B cell (primary cell): ENCODE measurements around the gene AHDC1. TPM values are rescaled to one million over a fixed set of nuclear protein-coding genes. Genes with fewer than 3 reads are reported as not detected.

Experiments used
- ATAC-seq: fragments of 200-7000 bp; cut with Tn5 transposase; one replicate; pipeline ENCODE4 v1.10.0; 2021; ENCODE audit warnings: low read depth, mild to moderate bottlenecking, moderate number of reproducible peaks, moderate library complexity
- CTCF ChIA-PET: fragments of 350-600 bp; sonication (Branson Sonifier 250); formaldehyde crosslinking; loops from one replicate; lab custom pipeline; 2021; ENCODE audit warnings: antibody characterized with exemption, inconsistent platforms; lab: Charles Lee
- POLR2A ChIA-PET: fragments of 350-600 bp; sonication (Branson Sonifier 250); formaldehyde crosslinking; loops from one replicate; lab custom pipeline; 2021; ENCODE audit warnings: antibody characterized with exemption; lab: Charles Lee
- DNase-seq: peaks from one replicate; pipeline ENCODE4 v3.0.0; 2013
- H2AFZ ChIP-seq: 2 replicates; pipeline ENCODE4 v1.6.1; 2012; ENCODE audit warnings: mild to moderate bottlenecking, low read depth, low read length; ENCODE audit not compliant: insufficient read depth, poor library complexity, severe bottlenecking
- H3K27ac ChIP-seq, 2 donors: 1 replicate in 1 of 2; 2 replicates in 1 of 2; pipeline ENCODE4 v1.5.1; 2012 to 2013; ENCODE audit warnings: low read length in 2 of 2, mild to moderate bottlenecking in 2 of 2, moderate library complexity in 1 of 2
- H3K27me3 ChIP-seq, 4 experiments: fragments of 200-600 bp in 1 of 4; sonication (generic) in 1 of 4; replicated peaks in 1 of 4; 1 replicate in 2 of 4; 2 replicates in 2 of 4; pipeline versions ENCODE4 v1.6.1 to v1.7.0; 2013 to 2016; ENCODE audit warnings: low read length in 3 of 4, mild to moderate bottlenecking in 2 of 4, mixed read lengths in 1 of 4, moderate library complexity in 1 of 4; ENCODE audit not compliant: insufficient read depth in 4 of 4, control insufficient read depth in 3 of 4; ENCODE audit errors: control extremely low read depth in 1 of 4
- H3K36me3 ChIP-seq, 2 experiments: replicated peaks in 1 of 2; 1 replicate in 1 of 2; 2 replicates in 1 of 2; pipeline versions ENCODE4 v1.6.1 to v1.7.1; 2013; ENCODE audit warnings: low read length in 1 of 2; ENCODE audit not compliant: insufficient read depth in 2 of 2, control insufficient read depth in 1 of 2; ENCODE audit errors: control extremely low read depth in 1 of 2, extremely low read depth in 1 of 2
- H3K4me1 ChIP-seq, 2 donors: fragments of 200-600 bp in 1 of 2; sonication (generic) in 1 of 2; 1 replicate in 1 of 2; 2 replicates in 1 of 2; pipeline versions ENCODE4 v1.5.1 to v1.6.1; 2013 to 2017; ENCODE audit warnings: low read length in 2 of 2; ENCODE audit not compliant: control insufficient read depth in 2 of 2, insufficient read depth in 2 of 2
- H3K4me2 ChIP-seq: replicated peaks from 2 replicates; pipeline ENCODE3; 2012; ENCODE audit warnings: mild to moderate bottlenecking, low read depth, low read length; ENCODE audit not compliant: poor library complexity, severe bottlenecking
- H3K4me3 ChIP-seq, 5 experiments: fragments of 200-600 bp in 1 of 5; sonication (generic) in 1 of 5; 1 replicate in 3 of 5; 2 replicates in 2 of 5; pipeline versions ENCODE4 v1.5.1 to v1.7.0; 2011 to 2016; ENCODE audit warnings: low read length in 4 of 5, mild to moderate bottlenecking in 4 of 5, low read depth in 2 of 5, control low read depth in 1 of 5, moderate library complexity in 1 of 5; ENCODE audit not compliant: insufficient read depth in 1 of 5; ENCODE audit errors: control extremely low read depth in 1 of 5, extremely low read depth in 1 of 5
- H3K79me2 ChIP-seq: fragments of 200-600 bp; sonication (generic); one replicate; pipeline ENCODE4 v1.6.0; 2016; ENCODE audit warnings: low read length; ENCODE audit not compliant: control insufficient read depth, insufficient read depth
- H3K9ac ChIP-seq: fragments of 200-600 bp; sonication (generic); 2 replicates; pipeline ENCODE4 v1.6.1; 2017; ENCODE audit warnings: mild to moderate bottlenecking, low read length, moderate library complexity
- H3K9me3 ChIP-seq, 3 donors: one replicate each; pipeline versions ENCODE4 v1.6.1 to v1.7.1; 2013; ENCODE audit warnings: low read length in 2 of 3; ENCODE audit not compliant: control insufficient read depth in 2 of 3, insufficient read depth in 1 of 3; ENCODE audit errors: control extremely low read depth in 1 of 3
- H4K20me1 ChIP-seq: 2 replicates; pipeline ENCODE4 v1.6.0; 2012; ENCODE audit warnings: mild to moderate bottlenecking, low read length; ENCODE audit not compliant: insufficient read depth, control insufficient read depth, poor library complexity, severe bottlenecking
- H3K27ac Mint-ChIP-seq: one replicate; pipeline ENCODE4 v1.8.0; 2021; ENCODE audit warnings: mixed read lengths
- H3K27me3 Mint-ChIP-seq: one replicate; pipeline ENCODE4 v1.8.0; 2021; ENCODE audit warnings: mixed read lengths
- H3K4me1 Mint-ChIP-seq: one replicate; pipeline ENCODE4 v1.8.0; 2021; ENCODE audit warnings: mixed read lengths
- H3K4me3 Mint-ChIP-seq: one replicate; pipeline ENCODE4 v1.8.0; 2021; ENCODE audit warnings: mixed read lengths
- H3K9me3 Mint-ChIP-seq: one replicate; pipeline ENCODE4 v1.8.0; 2022; ENCODE audit warnings: mixed read lengths; ENCODE audit not compliant: insufficient read depth
- CTCF ChIP-seq: fragments of 200-600 bp; IDR thresholded peaks from one replicate; pipeline ENCODE4 v1.8.0; 2022; ENCODE audit warnings: antibody characterized with exemption, mild to moderate bottlenecking
- EZH2 ChIP-seq: IDR thresholded peaks from 2 replicates; pipeline ENCODE4 v1.6.1; 2012; ENCODE audit warnings: borderline replicate concordance, low read depth, mild to moderate bottlenecking, moderate library complexity, low read length; ENCODE audit not compliant: insufficient read depth, poor library complexity, severe bottlenecking
- WGBS: methylation state at CpG from one replicate; pipeline ENCODE4 v1.1.5; 2013; ENCODE audit warnings: missing lambda C conversion rate; ENCODE audit not compliant: insufficient coverage; 5-methylcytosine and 5-hydroxymethylcytosine counted together
- intact Hi-C: fragments of 100-400 bp; cut with micrococcal nuclease; formaldehyde crosslinking; loops from one replicate; pipeline ENCODE4 v1.10.0; 2022
- polyA plus RNA-seq: library from polyadenylated mRNA; depleted of rRNA; stranded (reverse); fragments of >200 nt; gene quantifications from 2 replicates; pipeline ENCODE4 v1.2.3, GENCODE V29; 2012
- total RNA-seq, 2 donors: library from RNA; stranded (reverse); fragments of 120-200 nt in 1 of 2; gene quantifications; 1 replicate in 1 of 2; 2 replicates in 1 of 2; pipeline versions ENCODE4 v1.2.3 to v1.2.4, GENCODE V29; 2013 to 2022

The AHDC1 gene
- total and polyA plus RNA-seq, 2 donors (not counting 1 experiment from before 2014, with no cell fraction given): 6.2 to 32.0 TPM

GRCh38 chr1:27543284-27543683 is 60.7 kb downstream of the AHDC1 start:
- ATAC-seq (no peak), DNase-seq (no peak)
- no peak overlapping the region for H3K27ac Mint-ChIP-seq
- no peaks in the 10 kb centered on the region for H3K9me3 Mint-ChIP-seq
- WGBS: 95% methylated on average over 6 of the region's 6 CpGs
- no peaks in the 10 kb centered on the region for H4K20me1 ChIP-seq
- no peak overlapping the region for H3K4me3 ChIP-seq
- no peak overlapping the region for H2AFZ ChIP-seq
- H3K4me1 Mint-ChIP-seq: no peaks in the 10 kb centered on the region
- H3K9ac ChIP-seq: no peak overlapping the region
- H3K9me3 ChIP-seq: no peaks in the 10 kb centered on the region
- ChIA-PET CTCF (interaction anchor here (1.3 to 1.4 kb wide), 2 partner anchors 14 to 25 kb away, joined by 4 to 5 read pairs; no protein-coding TSS in a partner anchor), POLR2A (no interaction called here)
- H3K36me3 ChIP-seq: peaks cover 0 to 30% of the 10 kb centered on the region in 2 experiments
- no peaks in the 10 kb centered on the region for H3K27me3 ChIP-seq
- H3K4me2 ChIP-seq: no peak overlapping the region
- no peaks in the 10 kb centered on the region for H3K27me3 Mint-ChIP-seq
- TF ChIP-seq EZH2: no peak
- TF ChIP-seq CTCF: no peak
- peaks cover 28% of the 10 kb centered on the region for H3K79me2 ChIP-seq
- no peak overlapping the region for H3K4me3 Mint-ChIP-seq
- H3K27ac ChIP-seq: no peak overlapping the region
- intact Hi-C loops: no loop called here
- no peaks in the 10 kb centered on the region for H3K4me1 ChIP-seq

GRCh38 chr1:27542463-27543273 is 61.3 kb downstream of the AHDC1 start:
- H3K9ac ChIP-seq: no peak overlapping the region
- H3K4me3 ChIP-seq: no peak overlapping the region
- ChIA-PET CTCF (interaction anchor here (1.4 kb wide), 1 partner anchor 15 kb away, joined by 5 read pairs; no protein-coding TSS in a partner anchor), POLR2A (no interaction called here)
- H3K36me3 ChIP-seq: peaks cover 0 to 25% of the 10 kb centered on the region in 2 experiments
- Mint-ChIP-seq H3K9me3 (no peaks in the 10 kb centered on the region), H3K4me3 (no peak overlapping the region), H3K4me1 (no peaks in the 10 kb centered on the region), H3K27me3 (no peaks in the 10 kb centered on the region), H3K27ac (no peak overlapping the region)
- no peak overlapping the region for H2AFZ ChIP-seq
- ATAC-seq: no peak
- WGBS: 94% methylated on average over 16 of the region's 19 CpGs
- H3K9me3 ChIP-seq: no peaks in the 10 kb centered on the region
- H4K20me1 ChIP-seq: no peaks in the 10 kb centered on the region
- no peak for DNase-seq
- TF ChIP-seq EZH2 (no peak), CTCF (no peak)
- intact Hi-C loops: no loop called here
- H3K27ac ChIP-seq: no peak overlapping the region
- H3K4me1 ChIP-seq: no peaks in the 10 kb centered on the region
- H3K4me2 ChIP-seq: no peak overlapping the region
- H3K79me2 ChIP-seq: peaks cover 25% of the 10 kb centered on the region
- H3K27me3 ChIP-seq: no peaks in the 10 kb centered on the region
